ENCODE measurements around the gene PINLYP.
"Not testable (repeated sequence)": the region's sequence is repeated elsewhere in the genome, so short reads cannot be mapped to it uniquely, and the experiment has no call there.

The PINLYP gene

GRCh38 chr19:43538922-43539321, 36.7 kb upstream of the PINLYP start:
- H3K9me3 ChIP-seq (ENCODE audit: control insufficient read depth, low read length) = no peaks in the 10 kb centered on the region
- H3K36me3 ChIP-seq (ENCODE audit: control insufficient read depth, insufficient read depth, low read length) = no peaks in the 10 kb centered on the region
- no peaks in the 10 kb centered on the region for H3K27me3 ChIP-seq (ENCODE audit: control insufficient read depth, insufficient read depth, low read length)
- H3K9ac ChIP-seq (ENCODE audit: low read length) = no peak overlapping the region
- no peak overlapping the region for H3K4me3 ChIP-seq (ENCODE audit: low read length)
- peaks cover 6% of the 10 kb centered on the region for H3K4me1 ChIP-seq (ENCODE audit: control insufficient read depth, insufficient read depth, low read length)

GRCh38 chr19:43540381-43540780, 35.2 kb upstream of the PINLYP start:
- no peak overlapping the region for H3K4me3 ChIP-seq (ENCODE audit: low read length)
- H3K4me1 ChIP-seq (ENCODE audit: control insufficient read depth, insufficient read depth, low read length) = no peaks in the 10 kb centered on the region
- no peaks in the 10 kb centered on the region for H3K36me3 ChIP-seq (ENCODE audit: control insufficient read depth, insufficient read depth, low read length)
- H3K27me3 ChIP-seq (ENCODE audit: control insufficient read depth, insufficient read depth, low read length) = no peaks in the 10 kb centered on the region
- H3K9me3 ChIP-seq (ENCODE audit: control insufficient read depth, low read length) = no peaks in the 10 kb centered on the region
- no peak overlapping the region for H3K9ac ChIP-seq (ENCODE audit: low read length)

GRCh38 chr19:43541920-43542650, 33.5 kb upstream of the PINLYP start:
- Histone ChIP-seq H3K9ac (ENCODE audit: low read length) (no peak overlapping the region), H3K4me1 (ENCODE audit: control insufficient read depth, insufficient read depth, low read length) (no peaks in the 10 kb centered on the region), H3K9me3 (ENCODE audit: control insufficient read depth, low read length) (no peaks in the 10 kb centered on the region), H3K4me3 (ENCODE audit: low read length) (no peak overlapping the region), H3K27me3 (ENCODE audit: control insufficient read depth, insufficient read depth, low read length) (no peaks in the 10 kb centered on the region), H3K36me3 (ENCODE audit: control insufficient read depth, insufficient read depth, low read length) (no peaks in the 10 kb centered on the region)

GRCh38 chr19:43544077-43544476, 31.5 kb upstream of the PINLYP start:
- H3K4me3 ChIP-seq (ENCODE audit: low read length) = no peak overlapping the region
- no peaks in the 10 kb centered on the region for H3K36me3 ChIP-seq (ENCODE audit: control insufficient read depth, insufficient read depth, low read length)
- no peaks in the 10 kb centered on the region for H3K4me1 ChIP-seq (ENCODE audit: control insufficient read depth, insufficient read depth, low read length)
- no peaks in the 10 kb centered on the region for H3K27me3 ChIP-seq (ENCODE audit: control insufficient read depth, insufficient read depth, low read length)
- no peak overlapping the region for H3K9ac ChIP-seq (ENCODE audit: low read length)
- H3K9me3 ChIP-seq (ENCODE audit: control insufficient read depth, low read length) = no peaks in the 10 kb centered on the region

GRCh38 chr19:43545276-43545675, 30.3 kb upstream of the PINLYP start:
- no peak overlapping the region for H3K9ac ChIP-seq (ENCODE audit: low read length)
- H3K9me3 ChIP-seq (ENCODE audit: control insufficient read depth, low read length) = no peaks in the 10 kb centered on the region
- no peaks in the 10 kb centered on the region for H3K4me1 ChIP-seq (ENCODE audit: control insufficient read depth, insufficient read depth, low read length)
- no peaks in the 10 kb centered on the region for H3K27me3 ChIP-seq (ENCODE audit: control insufficient read depth, insufficient read depth, low read length)
- no peak overlapping the region for H3K4me3 ChIP-seq (ENCODE audit: low read length)
- H3K36me3 ChIP-seq (ENCODE audit: control insufficient read depth, insufficient read depth, low read length) = no peaks in the 10 kb centered on the region

- H3K9ac ChIP-seq (ENCODE audit: low read length) = no peak overlapping the region
- H3K36me3 ChIP-seq (ENCODE audit: control insufficient read depth, insufficient read depth, low read length) = no peaks in the 10 kb centered on the region
- no peak overlapping the region for H3K4me3 ChIP-seq (ENCODE audit: low read length)
- no peaks in the 10 kb centered on the region for H3K27me3 ChIP-seq (ENCODE audit: control insufficient read depth, insufficient read depth, low read length)
- H3K4me1 ChIP-seq (ENCODE audit: control insufficient read depth, insufficient read depth, low read length) = no peaks in the 10 kb centered on the region
- H3K9me3 ChIP-seq (ENCODE audit: control insufficient read depth, low read length) = no peaks in the 10 kb centered on the region
These were observed 29.6 kb upstream of the PINLYP start for GRCh38 chr19:43545981-43546380.

- Histone ChIP-seq H3K27me3 (ENCODE audit: control insufficient read depth, insufficient read depth, low read length) (no peaks in the 10 kb centered on the region), H3K9ac (ENCODE audit: low read length) (no peak overlapping the region), H3K4me1 (ENCODE audit: control insufficient read depth, insufficient read depth, low read length) (no peaks in the 10 kb centered on the region), H3K9me3 (ENCODE audit: control insufficient read depth, low read length) (no peaks in the 10 kb centered on the region), H3K36me3 (ENCODE audit: control insufficient read depth, insufficient read depth, low read length) (peaks cover 1% of the 10 kb centered on the region), H3K4me3 (ENCODE audit: low read length) (no peak overlapping the region)
These were observed 29.0 kb upstream of the PINLYP start for GRCh38 chr19:43546581-43546980.

- not testable (repeated sequence) for H3K4me3 ChIP-seq (ENCODE audit: low read length); H3K36me3 ChIP-seq (ENCODE audit: control insufficient read depth, insufficient read depth, low read length); H3K9ac ChIP-seq (ENCODE audit: low read length); H3K27me3 ChIP-seq (ENCODE audit: control insufficient read depth, insufficient read depth, low read length); H3K9me3 ChIP-seq (ENCODE audit: control insufficient read depth, low read length); H3K4me1 ChIP-seq (ENCODE audit: control insufficient read depth, insufficient read depth, low read length)
These were observed 27.7 kb upstream of the PINLYP start for GRCh38 chr19:43547926-43548325.

GRCh38 chr19:43548706-43549105, 26.9 kb upstream of the PINLYP start:
- Histone ChIP-seq H3K4me1 (ENCODE audit: control insufficient read depth, insufficient read depth, low read length) (no peaks in the 10 kb centered on the region), H3K27me3 (ENCODE audit: control insufficient read depth, insufficient read depth, low read length) (no peaks in the 10 kb centered on the region), H3K9me3 (ENCODE audit: control insufficient read depth, low read length) (no peaks in the 10 kb centered on the region), H3K9ac (ENCODE audit: low read length) (no peak overlapping the region), H3K4me3 (ENCODE audit: low read length) (no peak overlapping the region), H3K36me3 (ENCODE audit: control insufficient read depth, insufficient read depth, low read length) (peaks cover 7% of the 10 kb centered on the region)

GRCh38 chr19:43551399-43552197, 24.0 kb upstream of the PINLYP start:
- no peak overlapping the region for H3K9ac ChIP-seq (ENCODE audit: low read length)
- H3K27me3 ChIP-seq (ENCODE audit: control insufficient read depth, insufficient read depth, low read length) = no peaks in the 10 kb centered on the region
- peaks cover 14% of the 10 kb centered on the region for H3K36me3 ChIP-seq (ENCODE audit: control insufficient read depth, insufficient read depth, low read length)
- no peaks in the 10 kb centered on the region for H3K4me1 ChIP-seq (ENCODE audit: control insufficient read depth, insufficient read depth, low read length)
- H3K9me3 ChIP-seq (ENCODE audit: control insufficient read depth, low read length) = no peaks in the 10 kb centered on the region
- no peak overlapping the region for H3K4me3 ChIP-seq (ENCODE audit: low read length)

- H3K27me3 ChIP-seq (ENCODE audit: control insufficient read depth, insufficient read depth, low read length) = no peaks in the 10 kb centered on the region
- H3K36me3 ChIP-seq (ENCODE audit: control insufficient read depth, insufficient read depth, low read length) = peaks cover 14% of the 10 kb centered on the region
- H3K4me1 ChIP-seq (ENCODE audit: control insufficient read depth, insufficient read depth, low read length) = no peaks in the 10 kb centered on the region
- no peak overlapping the region for H3K4me3 ChIP-seq (ENCODE audit: low read length)
- no peaks in the 10 kb centered on the region for H3K9me3 ChIP-seq (ENCODE audit: control insufficient read depth, low read length)
- H3K9ac ChIP-seq (ENCODE audit: low read length) = no peak overlapping the region
These were observed 23.5 kb upstream of the PINLYP start for GRCh38 chr19:43552198-43552450.

- Histone ChIP-seq H3K4me3 (ENCODE audit: low read length) (no peak overlapping the region), H3K27me3 (ENCODE audit: control insufficient read depth, insufficient read depth, low read length) (no peaks in the 10 kb centered on the region), H3K9me3 (ENCODE audit: control insufficient read depth, low read length) (no peaks in the 10 kb centered on the region), H3K4me1 (ENCODE audit: control insufficient read depth, insufficient read depth, low read length) (no peaks in the 10 kb centered on the region), H3K36me3 (ENCODE audit: control insufficient read depth, insufficient read depth, low read length) (peaks cover 14% of the 10 kb centered on the region), H3K9ac (ENCODE audit: low read length) (no peak overlapping the region)
These were observed 23.0 kb upstream of the PINLYP start for GRCh38 chr19:43552616-43553015.

Measured in mucosa of stomach (tissue), 1 donor.